GM23248 (cell line): ENCODE data around the gene GPHN.

Source experiments
- EZH2 ChIP-seq: fragments of 200-600 bp; sonication (generic); IDR thresholded peaks from 2 replicates; pipeline ENCODE4 v1.6.1; 2018; ENCODE audit warnings: antibody characterized with exemption, mild to moderate bottlenecking; ENCODE audit not compliant: insufficient read depth, poor library complexity, severe bottlenecking
- EZH2phosphoT487 ChIP-seq: fragments of 200-600 bp; sonication (generic); IDR thresholded peaks from 2 replicates; pipeline ENCODE4 v1.6.1; 2018; ENCODE audit warnings: antibody characterized with exemption, moderate library complexity, mild to moderate bottlenecking, low read depth; ENCODE audit not compliant: insufficient read depth

DNA sequence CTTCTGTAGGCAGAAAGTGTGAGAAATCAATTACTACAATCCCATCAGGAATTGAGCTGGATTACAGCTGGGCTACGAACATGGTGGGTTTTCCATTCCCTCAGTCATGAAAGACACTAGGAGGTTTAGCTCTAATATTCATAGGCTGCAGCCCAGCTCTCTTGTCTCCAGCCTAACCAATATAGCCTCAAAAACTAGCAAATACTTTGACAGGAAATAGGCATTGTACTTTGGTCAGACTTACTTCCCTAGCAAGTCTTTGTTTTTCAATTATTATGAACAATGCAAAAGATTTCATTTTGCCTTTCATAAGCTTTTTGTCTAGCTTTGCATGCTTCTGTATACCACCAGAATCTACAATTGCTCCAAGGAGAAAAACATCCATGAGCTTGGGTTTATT lies 296.2 kb downstream of the GPHN start:
- TF ChIP-seq EZH2phosphoT487 = no peak
- TF ChIP-seq EZH2 = no peak
